Coronary artery (tissue), 2 donors: ENCODE results near the gene MXRA7.

Source experiments
- DNase-seq: peaks from one replicate; pipeline ENCODE4 v3.0.0-alpha.2; 2017; ENCODE audit warnings: low spot score
- H3K27ac ChIP-seq, 2 donors: fragments of 200-600 bp; sonication (generic); one replicate each; pipeline ENCODE4 v1.5.1; 2016 to 2019
- H3K4me3 ChIP-seq: fragments of 200-600 bp; sonication (generic); 2 replicates; pipeline ENCODE4 v1.5.1; 2016; ENCODE audit warnings: mild to moderate bottlenecking, moderate library complexity
- CTCF ChIP-seq: fragments of 200-600 bp; sonication (generic); IDR thresholded peaks from one replicate; pipeline ENCODE4 v1.5.1; 2019; ENCODE audit warnings: antibody characterized with exemption

MXRA7 gene

DNA sequence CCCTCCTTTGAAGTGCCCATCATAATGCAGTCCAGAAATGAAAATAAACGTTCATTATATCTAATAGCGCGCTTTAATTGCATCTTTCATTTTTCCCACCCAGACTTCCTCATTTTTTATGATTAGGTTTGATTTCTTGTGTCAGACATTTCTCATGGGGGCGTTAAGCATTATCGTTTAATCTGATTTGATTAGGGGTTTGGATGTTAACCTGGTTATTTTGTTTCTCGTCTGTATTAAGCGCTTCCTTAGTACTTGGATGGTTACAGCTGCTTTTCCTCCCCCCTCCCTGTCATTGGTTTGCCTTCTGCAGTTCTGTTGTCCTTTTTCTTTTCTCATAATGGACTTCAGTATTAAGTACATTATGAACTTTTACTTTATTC, 27.7 kb upstream of the MXRA7 start:
- no peak for TF ChIP-seq CTCF
- DNase-seq: no peak
- Histone ChIP-seq H3K27ac (peak overlapping the region; percentile 98 to 99), H3K4me3 (peak overlapping the region; percentile 96)

DNA sequence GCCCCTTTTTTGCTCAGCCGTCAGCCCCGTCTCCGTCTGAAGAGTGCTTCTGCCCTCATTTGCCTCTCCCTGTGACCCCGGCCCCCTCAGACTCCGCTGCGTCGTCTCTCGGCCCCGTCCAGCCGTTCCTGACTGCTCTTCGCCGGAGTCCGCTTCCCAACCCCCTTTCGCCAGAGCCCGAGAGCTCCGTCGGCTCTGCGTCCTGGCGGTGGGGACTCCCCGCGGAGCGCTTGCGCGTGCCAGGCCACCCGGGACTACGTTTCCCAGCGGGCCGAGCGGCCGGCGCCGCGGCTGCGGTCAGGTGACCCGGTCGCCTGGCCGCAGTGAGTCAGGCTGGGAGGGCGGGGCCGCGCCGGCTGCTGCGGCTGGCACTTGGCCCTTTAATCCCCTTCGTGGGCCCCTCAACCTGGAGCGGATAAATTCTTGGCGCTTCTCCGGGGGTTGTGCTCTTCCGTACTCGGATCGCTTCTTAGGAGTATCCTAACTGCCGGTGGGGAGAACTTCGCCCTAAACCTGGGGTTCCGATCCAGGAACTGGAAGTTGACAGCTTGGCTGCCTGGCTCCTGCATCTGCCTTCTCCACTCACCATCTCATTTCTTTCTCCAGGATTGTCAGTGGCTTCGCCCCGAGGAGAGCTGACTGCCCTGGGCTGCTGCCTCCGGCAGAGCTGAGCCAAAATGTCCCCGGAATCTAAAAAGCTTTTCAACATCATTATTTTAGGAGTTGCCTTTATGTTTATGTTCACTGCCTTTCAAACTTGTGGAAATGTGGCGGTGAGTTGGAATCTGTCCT, 27.1 kb upstream of the MXRA7 start, which contains the start of gene MFSD11:
TSS of gene MFSD11 (plus strand) at position 444 of the 792 bp plus-strand sequence. CDS start at position 678, 234 bp downstream.
- peak within 1 kb of the TSS; percentile 98 to 99 for H3K27ac ChIP-seq
- H3K4me3 ChIP-seq: peak within 1 kb of the TSS; percentile 96
- TF ChIP-seq CTCF: no peak
- no peak for DNase-seq

GRCh38 chr17:76737082-76737675, 26.4 kb upstream of the MXRA7 start, which contains the start of gene SRSF2:
Gene SRSF2 (minus strand): TSS chr17:76737331. CDS start chr17:76737160, 171 bp downstream.
- peak within 1 kb of the TSS; percentile 98 to 99 for H3K27ac ChIP-seq
- H3K4me3 ChIP-seq: peak within 1 kb of the TSS; percentile 96
- no peak for TF ChIP-seq CTCF
- peak; percentile 99 for DNase-seq

GRCh38 chr17:76736349-76737081, 25.8 kb upstream of the MXRA7 start:
- H3K4me3 ChIP-seq: peak overlapping the region; percentile 96
- DNase-seq: peak; percentile 88
- peak overlapping the region; percentile 98 to 99 for H3K27ac ChIP-seq
- TF ChIP-seq CTCF: no peak

DNA sequence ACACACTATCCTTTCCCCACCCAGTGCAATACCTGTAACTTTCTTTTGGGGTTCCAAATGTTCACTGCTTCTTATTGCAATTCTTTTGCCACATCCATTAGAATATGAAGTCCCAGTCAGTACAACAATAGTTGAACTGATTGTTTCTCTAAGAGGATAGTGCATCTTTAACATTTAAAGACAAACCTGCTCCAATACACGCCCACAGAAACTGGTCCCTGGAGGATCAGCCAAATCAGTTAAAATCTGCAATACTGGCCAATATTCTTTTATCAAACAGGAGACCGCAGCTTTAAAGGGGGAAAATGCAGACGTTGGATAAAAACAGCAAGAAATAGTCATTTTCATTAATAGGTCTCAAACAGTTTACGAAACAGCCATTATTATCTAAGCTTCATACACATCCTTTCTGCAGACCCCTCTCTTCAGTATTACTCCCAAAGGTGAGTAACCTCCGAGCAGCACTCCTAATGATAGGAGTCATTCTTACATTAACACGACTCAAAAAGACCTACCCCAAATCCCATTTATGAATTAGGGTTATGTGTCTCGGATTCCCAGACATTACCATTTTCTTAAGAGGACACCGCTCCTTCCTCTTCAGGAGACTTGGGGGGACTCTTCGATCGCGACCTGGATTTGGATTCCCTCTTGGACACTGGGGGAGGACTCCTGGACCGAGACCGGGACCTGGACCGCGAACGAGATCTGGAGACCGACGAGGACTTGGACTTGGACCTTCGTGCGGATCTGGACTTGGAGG, 25.0 kb upstream of the MXRA7 start:
- Histone ChIP-seq H3K4me3 (peak overlapping the region; percentile 96), H3K27ac (peak overlapping the region; percentile 98 to 99)
- no peak for DNase-seq
- no peak for TF ChIP-seq CTCF

GRCh38 chr17:76735006-76735405, 24.2 kb upstream of the MXRA7 start:
- no peak for DNase-seq
- TF ChIP-seq CTCF: no peak
- Histone ChIP-seq H3K27ac (peak overlapping the region; percentile 9 to 99), H3K4me3 (peak overlapping the region; percentile 96)
